Endothelial cell of umbilical vein (primary cell): ENCODE results near the gene NAE1. TPM values are rescaled to one million over a fixed set of nuclear protein-coding genes. Genes with fewer than 3 reads are reported as not detected.

Experiments
- BruUV-seq: library from RNA; stranded (reverse); fragments of 400-500 nt; replicated peaks from 2 replicates; lab custom pipeline; 2021; lab: Mats Ljungman, UMichigan
- CTCF ChIA-PET: fragments of 300-600, 350-600 bp; sonication (Branson Sonifier 250); formaldehyde crosslinking; loops from one replicate; lab custom pipeline; 2021; ENCODE audit warnings: antibody characterized with exemption, inconsistent platforms; lab: Charles Lee
- POLR2A ChIA-PET: fragments of 300-600, 350-600 bp; sonication (Branson Sonifier 250); formaldehyde crosslinking; loops from one replicate; lab custom pipeline; 2021; ENCODE audit warnings: antibody characterized with exemption, inconsistent platforms; lab: Charles Lee
- DNase-seq: peaks from one replicate; pipeline ENCODE4 v3.0.0-alpha.2; 2011; ENCODE audit warnings: low read depth, low spot score
- FAIRE-seq: peaks from 2 replicates; lab custom pipeline; 2011; peaks lifted over from hg19 to GRCh38; lab: Jason Lieb, UNC
- H2AFZ ChIP-seq: 2 replicates; pipeline ENCODE4 v1.6.0; 2012; ENCODE audit warnings: low read depth, low read length, control low read depth, inconsistent platforms
- H3K27ac ChIP-seq: 2 replicates; pipeline ENCODE4 v1.5.1; 2011; ENCODE audit warnings: low read depth, mild to moderate bottlenecking, control low read depth, low read length, moderate library complexity; ENCODE audit not compliant: insufficient read depth
- H3K27me3 ChIP-seq, 2 experiments: 2 replicates each; pipeline versions ENCODE4 v1.6.0 to v1.6.1; 2011; ENCODE audit warnings: low read length in 2 of 2, mixed read lengths in 1 of 2; ENCODE audit not compliant: control insufficient read depth in 2 of 2, insufficient read depth in 2 of 2
- H3K36me3 ChIP-seq, 2 experiments: 2 replicates in 1 of 2; 3 replicates in 1 of 2; pipeline ENCODE4 v1.5.1; 2011; ENCODE audit warnings: low read length in 2 of 2, mild to moderate bottlenecking in 1 of 2, moderate library complexity in 1 of 2; ENCODE audit not compliant: control insufficient read depth in 2 of 2, insufficient read depth in 2 of 2; ENCODE audit errors: extremely low read depth in 1 of 2
- H3K4me1 ChIP-seq: 3 replicates; pipeline ENCODE4 v1.5.1; 2011; ENCODE audit warnings: mild to moderate bottlenecking, low read length; ENCODE audit not compliant: control insufficient read depth, insufficient read depth; ENCODE audit errors: extremely low read depth
- H3K4me2 ChIP-seq: 2 replicates; pipeline ENCODE4 v1.6.1; 2011; ENCODE audit warnings: low read length, control low read depth, mixed read lengths; ENCODE audit not compliant: insufficient read depth
- H3K4me3 ChIP-seq, 3 experiments: fragments of 200-600 bp in 1 of 3; sonication (generic), shearing (Covaris generic) in 1 of 3; replicated peaks in 1 of 3; 2 replicates each; pipeline ENCODE4 v1.5.1; 2011 to 2016; ENCODE audit warnings: control low read depth in 3 of 3, low read length in 3 of 3, mild to moderate bottlenecking in 2 of 3, inconsistent platforms in 1 of 3, low read depth in 1 of 3, moderate library complexity in 1 of 3; ENCODE audit not compliant: insufficient read depth in 1 of 3
- H3K79me2 ChIP-seq: 2 replicates; pipeline ENCODE4 v1.6.0; 2012; ENCODE audit warnings: low read length, inconsistent platforms; ENCODE audit not compliant: control insufficient read depth, insufficient read depth
- H3K9ac ChIP-seq: replicated peaks from 2 replicates; pipeline ENCODE3; 2011; ENCODE audit warnings: low read length, control low read depth; ENCODE audit not compliant: insufficient read depth; ENCODE audit errors: extremely low read depth
- H3K9me1 ChIP-seq: replicated peaks from 3 replicates; pipeline ENCODE4 v1.6.0; 2011; ENCODE audit warnings: mild to moderate bottlenecking, low read length; ENCODE audit not compliant: control insufficient read depth, insufficient read depth; ENCODE audit errors: extremely low read depth
- H3K9me3 ChIP-seq: replicated peaks from 2 replicates; pipeline ENCODE4 v1.5.1; 2012; ENCODE audit warnings: low read length, inconsistent platforms; ENCODE audit not compliant: control insufficient read depth, insufficient read depth
- H4K20me1 ChIP-seq: replicated peaks from 2 replicates; pipeline ENCODE3; 2011; ENCODE audit warnings: mild to moderate bottlenecking, low read length; ENCODE audit not compliant: control insufficient read depth, insufficient read depth; ENCODE audit errors: extremely low read depth
- CTCF ChIP-seq, 2 donors: IDR thresholded peaks; 1 replicate in 1 of 2; 2 replicates in 1 of 2; pipeline ENCODE4 v1.5.1; 2011; ENCODE audit warnings: low read length in 2 of 2, mild to moderate bottlenecking in 2 of 2, moderate library complexity in 2 of 2, control low read depth in 1 of 2, inconsistent platforms in 1 of 2, low read depth in 1 of 2; ENCODE audit not compliant: insufficient read depth in 1 of 2; ENCODE audit errors: extremely low read depth in 1 of 2
- EZH2 ChIP-seq: IDR thresholded peaks from 2 replicates; pipeline ENCODE4 v1.6.1; 2012; ENCODE audit warnings: borderline replicate concordance, low read depth, mild to moderate bottlenecking, moderate library complexity, low read length, inconsistent platforms; ENCODE audit not compliant: severe bottlenecking
- FOS ChIP-seq: IDR thresholded peaks from 2 replicates; pipeline ENCODE4 v1.6.1; 2011; ENCODE audit warnings: mild to moderate bottlenecking, low read length, moderate library complexity, borderline replicate concordance; ENCODE audit not compliant: insufficient read depth
- GATA2 ChIP-seq: IDR thresholded peaks from 2 replicates; pipeline ENCODE4 v1.7.0; 2011; ENCODE audit warnings: low read depth, mild to moderate bottlenecking, moderate library complexity, mixed read lengths, low read length; ENCODE audit not compliant: insufficient read length, insufficient read depth
- JUN ChIP-seq: IDR thresholded peaks from 2 replicates; pipeline ENCODE4 v1.6.1; 2011; ENCODE audit warnings: borderline replicate concordance, low read depth; ENCODE audit not compliant: insufficient read length, insufficient read depth
- MAX ChIP-seq: IDR thresholded peaks from 2 replicates; pipeline ENCODE4 v1.6.1; 2011; ENCODE audit not compliant: insufficient read depth, insufficient read length
- MYC ChIP-seq: IDR thresholded peaks from one replicate; pipeline ENCODE4 v1.6.1; 2011; ENCODE audit warnings: mild to moderate bottlenecking, low read depth, low read length
- POLR2A ChIP-seq: IDR thresholded peaks from 2 replicates; pipeline ENCODE4 v1.6.1; 2012; ENCODE audit warnings: low read depth, mild to moderate bottlenecking, control low read depth, low read length
- POLR2AphosphoS5 ChIP-seq: IDR thresholded peaks from 2 replicates; pipeline ENCODE4 v1.6.1; 2012; ENCODE audit warnings: low read depth, mild to moderate bottlenecking, control low read depth, low read length, moderate library complexity; ENCODE audit not compliant: insufficient read depth
- dilution Hi-C: fragments of 300-500 bp; cut with MboI; formaldehyde crosslinking; loops from one replicate; pipeline ENCODE4 v1.15.0; 2019; ENCODE audit warnings: low sequenced_read_pairs; ENCODE audit not compliant: extremely low pct_ligation_motif_present
- intact Hi-C: fragments of 100-400 bp; cut with micrococcal nuclease; formaldehyde crosslinking; loops from one replicate; pipeline ENCODE4 v1.10.0; 2022
- polyA plus RNA-seq, 4 experiments: library from polyadenylated mRNA; depleted of rRNA in 3 of 4; stranded (reverse) in 3 of 4; unstranded in 1 of 4; fragments of >200 nt; gene quantifications; 2 replicates each; pipeline versions ENCODE4 v1.2.1 to v1.2.3, GENCODE V29; 2011 to 2012; ENCODE audit warnings: missing spikeins in 1 of 4
- total RNA-seq: library from RNA; stranded (reverse); gene quantifications from 2 replicates; pipeline ENCODE4 v1.2.3, GENCODE V29; 2021

The NAE1 gene
- total and polyA plus RNA-seq, 2 donors (not counting 3 experiments of a cell fraction or from before 2014, with no cell fraction given), result 23.6 to 64.3 TPM

- ChIA-PET CTCF (interaction anchor here (0.9 to 3.7 kb wide), 4 partner anchors 21 to 80 kb away, joined by 3 to 69 read pairs (median 10); partner anchors contain the start of gene NAE1), POLR2A (interaction anchor here (0.7 kb wide), 1 partner anchor 44 kb away, joined by 7 read pairs; the partner anchor contains the start of gene NAE1)
- Histone ChIP-seq H3K4me2 (no peak overlapping the region), H3K9me1 (no peaks in the 10 kb centered on the region), H4K20me1 (no peaks in the 10 kb centered on the region), H3K27ac (no peak overlapping the region), H3K9me3 (no peaks in the 10 kb centered on the region), H3K27me3 (peaks cover 0 to 2% of the 10 kb centered on the region in 2 experiments), H3K9ac (no peak overlapping the region), H2AFZ (no peak overlapping the region), H3K79me2 (no peaks in the 10 kb centered on the region), H3K4me1 (peaks cover 12% of the 10 kb centered on the region), H3K36me3 (no peaks in the 10 kb centered on the region), H3K4me3 (no peak overlapping the region)
- dilution Hi-C loops, result no loop called here
- no TSS peak for BruUV-seq
- intact Hi-C loops, result no loop called here
- TF ChIP-seq POLR2AphosphoS5, result no peak
- no peak for TF ChIP-seq JUN
- TF ChIP-seq MYC, result no peak
- no peak for TF ChIP-seq CTCF (IDR thresholded peaks at IDR 0.05; ENCODE audit: extremely low read depth in 1 of 2, insufficient read depth in 1 of 2, low read depth in 1 of 2, low read length in 2 of 2)
- TF ChIP-seq EZH2, result no peak
- no peak for TF ChIP-seq POLR2A
- TF ChIP-seq GATA2, result no peak
- TF ChIP-seq FOS, result no peak
- TF ChIP-seq MAX, result no peak
- FAIRE-seq (peak; percentile 44), DNase-seq (no peak)
Observed at GRCh38 chr16:66874079-66874775, 43.5 kb upstream of the NAE1 start.
